ENCODE results near the gene DCST1.
"Not testable (repeated sequence)": the region's sequence is repeated elsewhere in the genome, so short reads cannot be mapped to it uniquely, and the experiment has no call there.

Gene DCST1

GRCh38 chr1:155033524-155033923, at the start of gene DCST1, which contains the start of gene DCST2:
Gene DCST1 (plus strand): TSS chr1:155033824. CDS start chr1:155034037, 213 bp downstream.
Gene DCST2 (minus strand): TSS chr1:155033781. CDS start chr1:155033701, 80 bp downstream.
- no peak for DNase-seq

- DNase-seq: not testable (repeated sequence)
These were observed 46.9 kb upstream of the DCST1 start for GRCh38 chr1:154986736-154987135.

- no peak for DNase-seq
These were observed 46.3 kb upstream of the DCST1 start for GRCh38 chr1:154987326-154987725.

DNA sequence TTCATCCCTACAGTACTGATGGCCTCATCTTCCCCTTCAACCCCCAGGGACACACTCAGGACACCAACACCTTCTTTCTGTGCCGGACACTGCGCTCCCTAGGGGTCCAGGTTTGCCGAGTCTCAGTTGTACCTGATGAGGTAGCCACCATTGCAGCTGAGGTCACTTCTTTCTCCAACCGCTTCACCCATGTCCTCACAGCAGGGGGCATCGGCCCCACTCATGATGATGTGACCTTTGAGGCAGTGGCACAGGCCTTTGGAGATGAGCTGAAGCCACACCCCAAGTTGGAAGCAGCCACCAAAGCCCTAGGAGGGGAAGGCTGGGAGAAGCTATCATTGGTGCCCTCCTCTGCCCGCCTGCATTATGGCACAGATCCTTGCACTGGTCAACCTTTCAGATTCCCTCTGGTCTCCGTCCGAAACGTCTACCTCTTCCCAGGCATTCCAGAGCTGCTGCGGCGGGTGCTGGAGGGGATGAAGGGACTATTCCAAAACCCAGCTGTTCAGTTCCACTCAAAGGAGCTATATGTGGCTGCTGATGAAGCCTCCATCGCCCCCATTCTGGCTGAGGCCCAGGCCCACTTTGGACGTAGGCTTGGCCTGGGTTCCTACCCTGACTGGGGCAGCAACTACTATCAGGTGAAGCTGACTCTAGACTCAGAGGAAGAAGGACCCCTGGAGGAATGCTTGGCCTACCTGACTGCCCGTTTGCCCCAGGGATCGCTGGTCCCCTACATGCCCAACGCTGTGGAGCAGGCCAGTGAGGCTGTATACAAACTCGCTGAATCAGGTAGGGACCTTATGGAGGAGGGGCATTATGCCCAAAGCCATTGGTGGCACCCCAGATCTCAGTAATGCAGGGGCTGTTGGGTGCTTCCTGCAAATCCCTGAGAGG, 45.3 kb upstream of the DCST1 start:
- DNase-seq: no peak

- DNase-seq: no peak
These were observed 44.3 kb upstream of the DCST1 start for GRCh38 chr1:154989195-154989860.

DNA sequence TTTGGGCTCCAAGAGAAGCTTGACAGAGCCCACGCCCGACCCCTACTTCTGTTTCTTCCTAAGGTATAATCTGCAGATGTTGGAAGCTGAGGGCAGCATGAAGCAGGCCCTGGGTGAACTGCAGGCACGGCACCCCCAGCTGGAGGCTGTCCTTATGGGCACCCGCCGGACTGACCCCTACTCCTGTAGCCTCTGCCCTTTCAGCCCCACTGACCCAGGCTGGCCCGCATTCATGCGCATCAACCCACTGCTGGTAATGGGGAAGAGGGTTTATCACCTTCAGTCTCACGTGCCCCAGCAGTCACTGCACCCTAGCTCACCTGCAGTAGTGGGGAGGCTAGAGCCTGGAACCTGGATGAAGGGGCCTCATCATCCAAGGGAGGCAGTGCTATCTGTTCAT, 43.3 kb upstream of the DCST1 start:
- DNase-seq: no peak

GRCh38 chr1:154992721-154993571, 40.7 kb upstream of the DCST1 start:
- DNase-seq: no peak

- DNase-seq: no peak
These were observed 39.9 kb upstream of the DCST1 start, which contains the start of gene LENEP for GRCh38 chr1:154993572-154994268. Gene LENEP (plus strand): TSS chr1:154993586. CDS start chr1:154993608, 22 bp downstream.

DNA sequence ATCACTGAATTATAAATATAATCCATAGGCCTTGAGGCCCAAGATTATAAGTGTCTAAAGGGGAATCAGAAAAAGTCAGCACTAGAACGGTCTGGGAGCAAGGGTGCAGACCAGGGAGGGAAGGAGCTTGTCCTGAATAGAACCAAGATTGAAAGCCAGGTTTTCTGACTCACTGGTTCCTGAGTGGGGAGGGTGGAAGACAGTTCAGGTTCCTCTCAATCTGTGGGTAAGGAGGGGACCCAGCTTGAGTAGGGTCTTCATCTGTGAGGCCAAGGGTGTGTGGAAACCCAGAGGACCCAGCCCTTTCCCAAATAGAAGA, 39.4 kb upstream of the DCST1 start:
- no peak for DNase-seq

DNA sequence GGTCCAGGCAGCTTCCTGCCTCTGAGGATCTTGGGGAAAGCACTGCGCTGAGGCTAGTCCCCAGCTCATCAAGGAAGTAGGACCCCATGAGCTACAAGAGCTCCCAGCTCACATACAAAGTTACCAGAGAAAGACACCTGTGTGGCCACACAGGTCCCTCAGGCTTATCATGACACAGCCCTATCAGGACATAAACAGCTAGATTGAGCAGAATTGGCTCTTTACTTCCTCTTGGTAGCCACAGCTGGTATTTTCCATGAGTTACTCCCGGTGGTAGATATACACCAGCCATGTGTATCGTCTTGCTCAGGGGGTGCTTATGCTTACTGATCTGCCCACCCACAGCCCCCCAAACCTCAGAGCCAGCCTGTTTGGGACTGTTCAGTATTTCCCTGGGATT, 39.0 kb upstream of the DCST1 start:
- DNase-seq: no peak

DNA sequence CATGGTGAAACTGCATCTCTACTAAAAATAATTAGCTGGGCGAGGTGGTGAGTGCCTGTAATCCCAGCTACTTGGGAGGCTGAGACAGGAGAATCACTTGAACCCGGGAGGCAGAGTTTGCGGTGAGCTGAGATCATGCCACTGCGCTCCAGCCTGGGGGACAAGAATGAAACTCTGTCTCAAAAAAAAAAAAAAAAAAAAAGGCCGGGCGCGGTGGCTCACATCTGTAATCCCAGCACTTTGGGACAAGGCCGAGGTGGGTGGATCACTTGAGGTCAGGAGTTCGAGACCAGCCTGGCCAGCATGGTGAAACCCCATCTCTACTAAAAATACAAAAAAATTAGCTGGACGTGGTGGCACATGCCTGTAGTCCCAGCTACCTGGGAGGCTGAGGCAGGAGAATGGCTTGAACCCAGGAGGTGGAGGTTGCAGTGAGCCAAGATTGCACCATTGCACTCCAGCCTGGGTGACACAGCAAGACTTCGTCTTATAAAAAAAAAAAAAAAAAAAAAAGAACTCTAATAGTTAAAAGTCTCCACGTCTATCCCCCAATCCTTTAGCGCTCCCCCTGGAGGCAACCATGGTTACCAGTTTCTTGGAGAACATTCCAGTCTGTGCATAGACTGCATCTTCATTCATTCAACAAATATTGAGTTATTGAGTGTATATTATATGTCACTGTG, 38.2 kb upstream of the DCST1 start:
- DNase-seq: not testable (repeated sequence)

DNA sequence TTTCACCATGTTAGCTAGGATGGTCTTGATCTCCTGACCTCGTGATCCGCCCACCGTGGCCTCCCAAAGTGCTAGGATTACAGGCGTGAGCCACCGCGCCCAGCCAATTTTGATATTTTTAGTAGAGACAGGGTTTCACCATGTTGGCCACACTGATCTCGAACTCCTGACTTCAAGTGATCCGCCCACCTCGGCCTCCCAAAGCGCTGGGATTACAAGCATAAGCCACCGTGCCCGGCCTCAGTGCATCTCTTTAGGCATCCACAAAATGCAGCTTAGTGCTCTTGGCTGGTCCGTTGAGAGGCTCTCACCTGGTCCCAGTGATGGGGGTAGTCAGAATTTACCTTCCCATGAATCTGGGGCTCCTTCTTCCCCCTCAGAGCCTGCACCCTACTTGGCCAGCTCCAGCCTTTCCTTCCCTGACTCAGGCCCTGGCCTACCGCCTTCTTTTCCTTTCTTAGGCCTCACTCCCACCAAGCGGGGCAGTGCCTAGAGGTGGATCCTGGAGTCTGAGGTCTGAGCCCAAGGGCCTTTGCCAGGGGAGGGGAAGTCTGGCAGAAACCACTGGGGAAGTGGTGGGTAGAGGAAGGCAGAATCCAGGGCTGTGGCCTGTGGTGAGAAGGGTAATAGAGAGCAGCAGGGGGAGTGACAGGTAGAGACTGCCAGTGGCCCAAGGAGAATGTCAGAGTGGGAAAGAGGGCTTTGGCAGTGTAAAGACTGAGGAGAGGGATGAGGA, 36.5 kb upstream of the DCST1 start:
- no peak for DNase-seq

DNA sequence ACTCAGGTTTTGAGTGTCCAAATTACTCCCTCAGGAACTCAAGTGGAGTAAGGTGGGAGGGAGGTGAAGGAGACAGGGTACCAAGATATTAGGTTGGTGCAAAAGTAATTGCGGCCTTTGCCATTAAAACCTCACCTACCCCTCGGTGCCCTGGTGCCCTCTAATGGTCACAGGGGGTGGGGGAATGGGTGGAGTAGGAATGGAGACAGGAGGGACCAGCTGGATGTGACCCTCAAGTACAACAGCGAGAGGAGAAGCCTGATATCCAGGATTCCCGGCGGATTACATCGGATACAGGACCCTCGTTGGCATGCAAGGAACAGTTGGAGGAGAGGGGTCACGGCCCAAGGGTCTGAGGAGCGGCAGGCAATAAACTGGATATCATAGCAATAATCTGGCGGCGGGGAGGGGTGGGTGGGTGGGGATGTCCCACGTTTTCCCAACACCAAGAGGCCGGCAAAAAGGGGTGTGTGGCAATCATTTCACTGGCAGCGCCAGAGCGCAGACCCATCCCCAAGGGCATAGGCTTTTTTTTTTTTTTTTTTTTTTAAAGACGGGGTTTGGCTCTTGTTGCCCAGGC, 35.3 kb upstream of the DCST1 start:
- no peak for DNase-seq

DNA sequence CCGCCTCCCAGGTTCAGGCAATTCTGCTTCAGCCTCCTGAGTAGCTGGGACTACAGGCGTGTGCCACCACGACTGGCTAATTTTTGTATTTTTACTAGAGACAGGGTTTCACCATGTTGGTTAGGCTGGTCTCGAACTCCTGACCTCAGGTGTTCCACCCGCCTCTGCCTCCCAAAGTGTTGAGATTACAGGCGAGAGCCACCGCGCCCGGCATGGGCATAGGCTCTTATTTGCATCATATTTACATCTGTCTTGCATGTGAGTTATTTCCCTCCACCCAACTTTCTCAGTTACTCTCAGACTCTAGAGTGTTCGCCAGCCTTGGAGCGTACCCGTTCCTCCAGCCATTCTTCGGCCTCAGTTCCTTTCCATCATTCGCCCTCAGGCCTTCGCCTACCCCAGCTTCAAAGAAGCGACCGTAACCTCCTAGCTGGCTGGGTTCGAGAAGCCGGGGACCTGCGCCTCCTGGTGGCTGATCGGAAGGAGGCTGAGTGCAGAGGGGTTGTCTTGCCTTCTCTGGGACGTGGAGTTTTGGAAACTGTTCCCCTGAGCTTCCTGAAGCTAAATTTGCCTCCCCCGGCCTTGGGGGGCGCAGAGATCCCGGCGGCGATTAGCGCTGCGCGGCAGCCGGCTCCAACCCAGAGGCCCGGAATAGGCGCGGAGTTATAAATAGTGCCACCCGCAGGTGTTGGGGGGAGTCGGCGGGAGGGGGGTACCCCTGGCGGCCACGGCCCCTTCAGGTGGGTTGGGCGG, 34.6 kb upstream of the DCST1 start:
- DNase-seq: peak; percentile 65

DNA sequence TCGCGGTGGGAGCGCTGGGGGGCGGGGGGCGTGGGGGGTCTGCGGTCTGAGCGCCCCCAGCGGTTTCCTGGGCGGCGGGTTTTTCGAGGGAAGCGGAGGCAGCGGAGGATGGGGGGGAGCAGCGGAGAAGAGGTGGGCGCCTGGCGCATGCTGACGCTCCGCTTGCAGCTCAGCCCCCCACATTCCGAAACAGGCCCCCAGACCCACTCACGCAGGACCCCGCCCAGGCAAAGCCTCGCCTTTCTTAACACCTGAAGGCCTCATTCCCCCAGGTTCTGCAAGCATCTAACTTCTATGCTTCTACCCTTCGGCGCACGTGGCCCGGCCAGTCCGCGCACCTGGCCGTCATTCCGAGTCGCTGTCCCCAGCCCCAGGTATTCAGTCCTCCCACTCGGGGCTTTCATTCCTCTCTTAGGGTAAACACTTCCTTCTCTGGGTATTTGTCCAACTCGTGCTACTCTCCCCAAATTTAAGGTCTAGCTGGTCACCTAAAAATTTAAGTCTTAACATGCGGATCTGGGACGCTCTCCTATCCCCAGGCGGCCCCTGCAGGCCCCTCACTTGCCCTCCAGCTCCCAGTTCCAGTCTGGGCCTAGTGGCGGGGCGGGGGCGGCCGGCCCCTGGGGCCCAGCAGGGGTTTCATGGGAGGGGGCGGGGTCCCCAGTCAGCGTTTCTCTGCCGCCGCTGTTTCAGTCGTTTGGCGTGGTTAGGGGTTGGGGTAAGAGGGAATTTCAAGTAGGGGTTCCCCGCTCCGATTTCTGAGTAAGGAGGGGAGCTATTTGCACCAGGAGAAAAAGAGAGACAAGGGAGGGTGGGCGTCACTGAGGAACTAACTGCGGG, 33.8 kb upstream of the DCST1 start:
- no peak for DNase-seq

GRCh38 chr1:155000411-155000725, 33.3 kb upstream of the DCST1 start:
- DNase-seq: no peak

GRCh38 chr1:155000726-155001424, 32.7 kb upstream of the DCST1 start:
- peak; percentile 77 for DNase-seq

DNA sequence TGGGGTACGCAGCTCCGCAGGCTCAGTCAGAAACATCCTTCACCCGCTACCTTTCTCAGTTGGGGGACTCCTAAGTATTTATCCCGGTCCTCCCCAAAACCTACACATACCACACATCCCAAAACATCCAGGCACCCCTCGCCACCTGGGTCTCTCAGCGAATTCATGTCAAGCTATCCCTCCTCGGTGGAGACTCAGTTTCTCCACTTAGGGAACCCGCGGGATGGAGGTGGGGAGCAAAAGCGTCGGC, 32.3 kb upstream of the DCST1 start:
- no peak for DNase-seq
